Activated CD4-positive, alpha-beta T cell treated with anti-CD3 and anti-CD28 coated beads for 24 hours (primary cell): Measurements from ENCODE around the gene GPATCH4.
"Not testable (repeated sequence)": the region's sequence is repeated elsewhere in the genome, so short reads cannot be mapped to it uniquely, and the experiment has no call there.

Source experiments
- DNase-seq, 2 donors: peaks; one replicate each; pipeline ENCODE4 v3.0.0-alpha.2; 2020; ENCODE audit warnings: low read depth in 2 of 2

GPATCH4 gene

DNA sequence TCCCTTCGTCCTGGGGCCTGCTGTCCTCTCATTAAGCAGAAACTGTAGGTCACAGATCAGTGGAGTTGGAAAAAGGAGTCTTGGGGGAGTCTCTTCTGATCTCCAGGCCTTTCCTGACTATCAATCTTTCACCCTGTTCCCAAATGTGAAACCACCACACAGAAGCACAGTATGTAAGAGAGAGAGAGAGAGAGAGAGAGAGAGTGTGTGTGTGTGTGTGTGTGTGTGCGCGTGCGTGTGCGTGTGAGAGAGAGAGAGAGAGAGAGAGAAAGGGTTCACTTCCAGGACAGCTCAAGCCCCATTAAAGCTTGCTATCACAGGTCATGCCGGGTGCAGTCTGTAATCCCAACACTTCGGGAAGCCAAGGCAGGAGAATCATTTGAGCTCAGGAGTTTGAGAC lies 23.2 kb downstream of the GPATCH4 start:
- DNase-seq, result no peak

DNA sequence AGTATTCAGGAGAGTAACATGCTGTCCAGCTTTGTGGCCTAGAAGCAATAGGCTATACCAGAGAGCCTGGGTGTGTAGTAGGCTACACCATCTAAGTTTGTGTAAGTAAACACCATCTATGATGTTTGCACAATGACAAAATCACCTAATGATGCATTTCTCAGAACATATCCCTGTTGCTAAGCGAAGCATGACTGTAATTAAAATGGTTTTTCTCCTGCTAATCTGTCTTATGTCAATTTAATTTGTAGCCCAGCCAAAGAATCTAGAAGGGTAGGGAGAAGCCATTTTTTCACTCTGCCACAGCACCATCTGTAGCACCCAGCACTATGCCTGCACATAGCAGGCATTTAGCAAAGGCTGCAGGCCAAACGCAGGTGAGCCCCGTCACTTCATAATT lies 23.7 kb downstream of the GPATCH4 start:
- DNase-seq, result no peak

DNA sequence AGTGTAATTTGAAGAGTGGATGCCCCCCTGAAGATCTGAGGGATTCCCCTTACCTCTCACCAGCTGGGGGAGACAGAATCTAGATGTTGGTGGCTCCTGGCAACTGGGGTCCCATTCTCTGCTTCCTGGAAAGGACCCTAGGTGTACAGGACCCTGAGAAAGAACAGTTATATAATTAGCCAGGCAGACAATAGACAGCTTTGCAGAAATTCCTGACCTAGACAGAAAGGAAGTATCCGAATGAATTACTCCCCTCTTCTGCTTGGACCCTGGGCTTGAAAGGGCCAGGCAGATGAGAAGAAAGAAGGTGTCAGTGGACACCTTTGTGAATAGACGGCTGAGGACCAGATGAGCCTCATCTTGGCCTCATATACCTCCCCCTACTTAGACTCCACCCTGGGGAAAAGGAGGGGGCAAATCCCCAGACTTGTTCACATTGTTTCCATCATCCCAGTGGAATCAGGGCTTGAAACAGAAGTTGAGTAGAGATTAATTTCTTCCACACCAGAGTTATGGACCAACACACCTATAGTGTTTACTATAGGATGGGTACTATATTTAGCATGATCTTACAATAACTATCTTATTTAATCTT lies 27.1 kb downstream of the GPATCH4 start:
- DNase-seq, result no peak

GRCh38 chr1:156572663-156573018 lies 28.6 kb downstream of the GPATCH4 start:
- no peak for DNase-seq

GRCh38 chr1:156571919-156572662 lies 29.2 kb downstream of the GPATCH4 start, which contains the start of gene IQGAP3:
Gene IQGAP3, minus strand, starts transcription at chr1:156572565. Its CDS starts 36 bp downstream, at chr1:156572529.
- DNase-seq, result peak; percentile 46 to 60

GRCh38 chr1:156571261-156571852 lies 29.9 kb downstream of the GPATCH4 start:
- DNase-seq, result no peak

- no peak for DNase-seq
Observed at GRCh38 chr1:156566436-156566835, 34.8 kb downstream of the GPATCH4 start.

DNA sequence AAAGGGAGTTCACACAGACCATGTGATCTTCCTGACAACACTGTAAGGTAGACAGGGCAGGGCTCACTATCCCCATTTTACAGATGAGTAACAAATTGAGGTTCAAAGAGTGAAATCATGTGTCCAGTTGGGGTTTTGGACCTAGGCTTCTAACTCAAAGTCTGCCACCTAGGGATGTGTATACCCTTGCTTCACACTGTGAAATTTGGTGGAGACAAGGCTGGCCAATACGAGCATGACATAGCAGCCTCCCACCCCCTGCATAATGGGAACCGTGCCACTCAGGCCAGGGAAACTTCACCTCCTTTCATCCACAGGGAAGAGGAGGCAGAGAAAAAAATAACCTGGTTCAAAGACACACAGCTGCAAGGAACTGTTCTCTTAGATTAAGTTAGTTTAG lies 35.8 kb downstream of the GPATCH4 start:
- no peak for DNase-seq

DNA sequence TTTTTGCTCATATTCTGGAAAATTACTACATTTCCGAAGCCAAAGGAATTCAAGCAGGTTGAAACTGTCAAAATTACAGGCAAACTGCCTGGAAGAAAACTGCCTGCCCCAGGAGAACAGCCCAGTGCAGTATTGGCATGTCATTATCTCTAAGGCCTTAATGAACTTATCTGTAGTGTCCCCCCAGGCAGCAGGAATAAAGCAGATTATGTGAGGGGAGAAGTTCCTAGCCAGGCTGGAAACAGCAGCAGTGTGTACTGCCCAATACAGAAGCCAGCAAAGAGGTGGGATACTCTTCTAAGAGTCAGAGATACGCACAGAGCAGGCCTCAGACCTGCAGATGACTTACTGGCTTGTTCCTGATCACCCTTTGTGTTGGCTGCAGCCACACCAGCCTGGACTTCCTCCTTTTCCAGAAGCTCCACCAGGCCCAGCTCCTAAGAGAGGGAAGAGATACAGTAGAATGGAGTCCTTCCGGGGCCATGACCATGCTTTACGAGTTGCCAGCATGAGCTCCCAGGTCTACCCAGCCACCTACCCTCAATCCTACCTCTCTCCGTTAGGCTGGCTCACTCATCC lies 40.6 kb downstream of the GPATCH4 start:
- DNase-seq, result no peak

- DNase-seq, result no peak
Observed at GRCh38 chr1:156559797-156560385, 41.4 kb downstream of the GPATCH4 start.

GRCh38 chr1:156559086-156559796 lies 42.0 kb downstream of the GPATCH4 start:
- DNase-seq, result no peak

DNA sequence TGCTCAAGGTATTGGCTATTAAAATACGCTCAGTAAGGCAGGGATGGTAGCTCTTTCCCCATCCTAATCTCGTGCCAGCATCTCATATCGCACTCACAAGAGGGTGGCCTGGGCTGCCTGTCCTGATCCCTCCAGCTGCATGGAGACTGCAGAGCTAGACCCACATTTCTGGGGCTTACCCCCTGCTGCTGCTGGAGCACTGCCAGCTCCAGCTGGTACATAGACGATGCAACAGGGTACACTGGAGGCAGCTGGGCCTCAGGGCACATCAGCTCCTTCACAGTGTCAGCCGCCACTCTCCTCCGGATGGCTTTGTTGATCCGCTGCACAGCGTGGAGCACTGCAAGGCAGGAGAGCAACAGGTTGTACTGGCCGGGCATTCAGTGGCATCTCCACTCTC lies 44.9 kb downstream of the GPATCH4 start:
- no peak for DNase-seq

GRCh38 chr1:156555715-156556114 lies 45.6 kb downstream of the GPATCH4 start:
- no peak for DNase-seq

GRCh38 chr1:156554971-156555370 lies 46.3 kb downstream of the GPATCH4 start:
- DNase-seq, result no peak

DNA sequence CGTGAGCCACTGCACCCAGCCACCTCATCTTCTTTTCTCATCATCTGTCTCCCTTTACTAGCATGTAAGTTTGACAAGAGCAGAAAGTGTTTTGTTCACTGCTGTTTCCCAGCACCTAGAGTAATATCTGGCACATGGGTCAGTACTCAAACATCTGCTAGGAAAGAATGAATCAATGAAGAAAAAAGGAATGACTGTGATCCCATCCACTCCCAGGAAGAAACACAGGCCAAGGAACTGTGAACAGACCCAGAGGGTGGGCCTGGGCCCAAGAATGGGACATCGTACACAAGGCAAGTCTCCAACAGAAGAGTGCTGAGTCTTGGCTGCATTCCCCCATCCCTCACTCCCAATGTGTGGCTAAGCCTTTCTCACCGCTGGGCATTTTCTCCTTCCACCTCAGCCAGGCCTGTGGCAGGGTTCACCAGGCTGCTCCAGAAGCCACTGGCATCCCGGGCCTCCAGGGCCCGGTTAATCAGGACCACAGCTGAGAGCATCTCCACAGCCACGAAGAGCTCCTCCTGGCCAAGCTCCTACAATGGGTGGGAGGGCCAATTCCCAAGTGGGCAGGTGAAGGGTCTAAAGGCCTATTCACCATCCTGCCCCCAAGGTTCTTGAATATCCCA lies 47.3 kb downstream of the GPATCH4 start:
- DNase-seq, result no peak

DNA sequence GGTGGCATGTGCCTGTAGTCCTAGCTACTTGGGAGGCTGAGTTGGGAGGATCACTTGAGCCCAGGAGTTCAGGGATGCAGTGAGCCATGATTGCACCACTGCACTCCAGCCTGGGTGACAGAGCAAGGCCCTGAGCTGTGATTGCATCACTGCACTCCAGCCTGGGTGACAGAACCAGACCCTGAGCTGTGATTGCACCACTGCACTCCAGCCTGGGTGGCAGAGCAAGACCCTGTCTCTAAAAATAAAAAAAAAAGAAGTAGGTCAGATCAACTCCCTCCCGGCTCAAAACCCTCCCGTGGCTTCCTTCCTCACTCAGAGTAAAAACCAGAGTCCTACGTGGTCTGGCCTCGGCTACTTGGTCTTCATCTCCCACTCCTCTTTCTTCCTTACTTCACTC lies 48.3 kb downstream of the GPATCH4 start:
- DNase-seq, result not testable (repeated sequence)

GRCh38 chr1:156552518-156552917 lies 48.8 kb downstream of the GPATCH4 start:
- DNase-seq, result no peak

DNA sequence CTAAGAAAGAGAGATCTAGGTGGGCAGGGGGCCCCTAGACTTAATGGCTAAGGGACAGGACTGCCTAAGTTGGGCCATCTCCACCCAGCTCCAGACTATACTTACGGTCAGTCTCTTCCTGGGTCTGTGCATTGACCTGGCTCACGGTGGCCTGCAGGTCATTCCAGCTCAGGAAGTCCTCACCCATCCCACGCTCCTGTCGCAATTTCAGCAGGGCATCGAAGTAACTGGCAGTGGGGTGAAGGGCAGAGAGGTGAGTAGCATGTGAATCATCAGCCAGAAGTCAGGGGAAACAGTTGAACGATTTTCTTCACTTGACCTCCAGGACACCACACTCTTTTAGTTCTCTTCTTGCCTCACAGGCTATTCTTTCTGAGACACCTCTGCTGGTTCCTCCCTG lies 49.4 kb downstream of the GPATCH4 start:
- no peak for DNase-seq

DNA sequence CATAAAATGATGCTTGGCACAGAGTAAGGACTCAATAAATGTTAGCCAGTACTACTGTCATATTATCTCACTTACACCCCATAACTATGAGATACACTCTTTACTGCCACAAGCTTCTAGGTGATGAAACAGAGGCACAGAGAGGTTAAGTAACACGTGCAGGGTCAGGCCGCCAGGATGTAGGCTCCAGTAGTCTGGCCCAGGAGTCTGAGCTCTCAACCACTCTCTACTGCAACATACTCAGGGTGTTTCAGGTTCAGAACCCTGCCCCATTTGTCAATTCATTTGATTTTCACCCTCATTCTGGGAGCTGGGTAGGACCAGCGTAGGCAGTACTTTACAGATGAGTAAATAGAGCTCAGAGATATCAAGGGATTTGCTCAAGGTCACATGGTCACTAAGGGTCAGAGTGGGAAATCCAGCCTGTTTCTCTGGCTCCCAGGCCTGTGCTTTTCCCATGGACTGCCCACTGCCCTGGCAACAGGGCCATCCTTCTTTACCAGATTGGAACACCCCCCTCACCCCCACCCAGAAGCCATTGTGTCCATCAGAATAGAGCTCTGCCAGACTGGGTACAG lies 50.1 kb downstream of the GPATCH4 start:
- DNase-seq, result no peak

- DNase-seq, result no peak
Observed at GRCh38 chr1:156550346-156550745, 50.9 kb downstream of the GPATCH4 start.

DNA sequence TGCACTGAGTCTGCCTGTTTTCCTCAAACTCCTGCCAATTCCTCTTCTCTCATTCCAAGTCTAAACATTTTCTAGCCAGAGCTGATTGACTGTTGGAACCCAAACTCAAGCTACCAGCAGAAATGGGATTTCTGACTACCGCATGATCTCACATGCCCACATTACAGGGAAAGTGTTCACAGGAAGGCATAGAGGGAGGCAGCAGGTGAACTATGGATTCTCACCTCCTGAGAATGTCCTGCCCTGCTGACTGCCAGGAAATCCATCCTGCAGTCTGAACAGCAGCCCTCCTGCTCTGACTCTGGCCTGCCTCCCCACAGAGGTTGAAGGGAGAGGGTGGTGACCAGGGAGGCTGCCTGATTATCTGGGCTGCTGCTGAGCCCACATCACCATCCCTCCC lies 51.4 kb downstream of the GPATCH4 start:
- DNase-seq, result no peak
